K562 (cell line): ENCODE results near the gene CERS6. TPM values are rescaled to one million over a fixed set of nuclear protein-coding genes. Genes with fewer than 3 reads are reported as not detected.

Experiments used
- CBX2 ChIP-seq: fragments of 200-600 bp; sonication (generic); IDR thresholded peaks from one replicate; pipeline ENCODE4 v1.6.1; 2012; ENCODE audit warnings: mild to moderate bottlenecking, low read length, inconsistent platforms; ENCODE audit not compliant: insufficient read depth, poor library complexity, severe bottlenecking
- CEBPB ChIP-seq: fragments of 450-650 bp; IDR thresholded peaks from 2 replicates; pipeline ENCODE4 v1.6.1; 2016; ENCODE audit warnings: missing genetic modification characterization, missing compliant biosample characterization
- DNMT1 ChIP-seq: fragments of 450-650 bp; IDR thresholded peaks from 2 replicates; pipeline ENCODE4 v1.6.1; 2016; ENCODE audit warnings: antibody characterized with exemption, mild to moderate bottlenecking
- KLF1 ChIP-seq: fragments of 450-650 bp; IDR thresholded peaks from 2 replicates; pipeline ENCODE4 v1.6.1; 2016; ENCODE audit warnings: missing genetic modification characterization, missing compliant biosample characterization
- SETDB1 ChIP-seq: IDR thresholded peaks from one replicate; pipeline ENCODE4 v1.6.1; 2012; ENCODE audit warnings: low read length, control low read depth, inconsistent platforms
- polyA plus RNA-seq, 8 experiments: library from polyadenylated mRNA; depleted of rRNA in 4 of 8; stranded (reverse) in 5 of 8; unstranded in 3 of 8; fragments of >200 nt; fragmentation: Nextera tagmentation in 2 of 8; fragmentation: Illumina TruSeq in 1 of 8; extraction: Ambion mirVana in 2 of 8; extraction: Trizol in 1 of 8; gene quantifications; 2 replicates each; pipeline versions ENCODE4 v1.2.1 to v1.2.3, GENCODE V29; 2011 to 2014; ENCODE audit warnings: inconsistent platforms in 1 of 8, missing spikeins in 1 of 8
- total RNA-seq, 7 experiments: library from RNA; depleted of rRNA in 6 of 7; stranded (reverse); fragments of >200 nt in 6 of 7; fragmentation: Illumina TruSeq in 2 of 7; extraction: Trizol in 2 of 7; gene quantifications; 2 replicates each; pipeline versions ENCODE4 v1.2.1 to v1.2.3, GENCODE V29; 2011 to 2021; ENCODE audit warnings: low replicate concordance in 1 of 7
- TF ChIP-seq, protein P1 (sequence below): sonication (generic); formaldehyde crosslinking; IDR thresholded peaks from 2 replicates; pipeline ENCODE4 v1.8.0; 2022; ENCODE audit warnings: mild to moderate bottlenecking, missing genetic modification reagents
- TF ChIP-seq, protein P2 (sequence below): fragments of 450-650 bp; IDR thresholded peaks from 2 replicates; pipeline ENCODE4 v1.6.1; 2016; ENCODE audit warnings: mild to moderate bottlenecking, moderate library complexity
- TF ChIP-seq, protein P3 (sequence below): fragments of 250-450 bp; sonication (Bioruptor Pico); IDR thresholded peaks from 2 replicates; pipeline ENCODE4 v1.8.0; 2021; ENCODE audit warnings: moderate library complexity, mild to moderate bottlenecking, inconsistent platforms
- TF ChIP-seq, protein P4 (sequence below): fragments of 250-450 bp; sonication (Bioruptor Pico); IDR thresholded peaks from 2 replicates; pipeline ENCODE4 v1.5.0; 2021; ENCODE audit warnings: mild to moderate bottlenecking, borderline replicate concordance

Gene CERS6
- total and polyA plus RNA-seq, 9 of the 15 experiments (the other 6 are each of a cell fraction or from before 2014, with no cell fraction given), result 1.6 to 13.6 (median 11.4) TPM

DNA sequence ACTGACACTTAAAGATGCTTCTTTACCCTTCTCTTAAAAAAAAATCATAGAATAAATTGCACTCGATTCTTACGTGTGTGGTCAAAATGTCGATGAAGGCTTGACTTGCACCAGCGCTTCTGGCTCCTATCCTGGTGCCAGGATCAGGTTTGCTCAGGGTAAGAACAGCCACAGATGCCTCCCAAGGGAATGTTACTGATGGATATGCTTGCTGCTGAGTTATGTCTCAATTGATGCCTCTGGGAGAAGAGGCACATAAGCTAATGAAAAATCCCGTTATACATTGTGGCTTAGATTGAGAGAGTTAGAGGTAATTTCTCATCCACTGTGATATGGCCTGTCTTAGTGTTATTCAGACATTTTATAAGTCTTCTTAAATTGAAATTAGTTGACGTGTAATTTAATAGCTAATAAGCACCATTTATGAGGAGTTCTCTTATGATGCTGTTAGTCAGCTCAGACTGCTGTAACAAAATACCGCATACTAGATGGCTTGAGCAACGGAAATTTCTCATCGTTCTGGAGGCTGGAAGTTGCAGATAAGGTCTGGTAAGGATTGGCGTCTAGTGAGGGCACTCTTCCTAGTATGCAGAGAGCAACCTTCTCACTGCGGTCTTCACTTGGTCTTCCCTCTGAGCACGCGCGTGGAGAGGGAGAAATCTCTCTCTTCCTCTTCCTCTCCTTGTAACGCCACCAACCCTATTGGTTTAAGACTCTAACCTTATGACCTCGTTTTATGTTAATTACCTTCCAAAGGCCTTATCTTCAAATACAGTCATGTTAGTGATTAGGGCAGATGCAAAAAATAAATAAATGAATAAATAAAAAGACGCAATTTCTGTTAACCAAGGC is 229.8 kb downstream of the CERS6 start (continued):
- TF ChIP-seq, protein P1, sequence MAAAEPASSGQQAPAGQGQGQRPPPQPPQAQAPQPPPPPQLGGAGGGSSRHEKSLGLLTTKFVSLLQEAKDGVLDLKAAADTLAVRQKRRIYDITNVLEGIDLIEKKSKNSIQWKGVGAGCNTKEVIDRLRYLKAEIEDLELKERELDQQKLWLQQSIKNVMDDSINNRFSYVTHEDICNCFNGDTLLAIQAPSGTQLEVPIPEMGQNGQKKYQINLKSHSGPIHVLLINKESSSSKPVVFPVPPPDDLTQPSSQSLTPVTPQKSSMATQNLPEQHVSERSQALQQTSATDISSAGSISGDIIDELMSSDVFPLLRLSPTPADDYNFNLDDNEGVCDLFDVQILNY, result no peak
- TF ChIP-seq, protein P2, sequence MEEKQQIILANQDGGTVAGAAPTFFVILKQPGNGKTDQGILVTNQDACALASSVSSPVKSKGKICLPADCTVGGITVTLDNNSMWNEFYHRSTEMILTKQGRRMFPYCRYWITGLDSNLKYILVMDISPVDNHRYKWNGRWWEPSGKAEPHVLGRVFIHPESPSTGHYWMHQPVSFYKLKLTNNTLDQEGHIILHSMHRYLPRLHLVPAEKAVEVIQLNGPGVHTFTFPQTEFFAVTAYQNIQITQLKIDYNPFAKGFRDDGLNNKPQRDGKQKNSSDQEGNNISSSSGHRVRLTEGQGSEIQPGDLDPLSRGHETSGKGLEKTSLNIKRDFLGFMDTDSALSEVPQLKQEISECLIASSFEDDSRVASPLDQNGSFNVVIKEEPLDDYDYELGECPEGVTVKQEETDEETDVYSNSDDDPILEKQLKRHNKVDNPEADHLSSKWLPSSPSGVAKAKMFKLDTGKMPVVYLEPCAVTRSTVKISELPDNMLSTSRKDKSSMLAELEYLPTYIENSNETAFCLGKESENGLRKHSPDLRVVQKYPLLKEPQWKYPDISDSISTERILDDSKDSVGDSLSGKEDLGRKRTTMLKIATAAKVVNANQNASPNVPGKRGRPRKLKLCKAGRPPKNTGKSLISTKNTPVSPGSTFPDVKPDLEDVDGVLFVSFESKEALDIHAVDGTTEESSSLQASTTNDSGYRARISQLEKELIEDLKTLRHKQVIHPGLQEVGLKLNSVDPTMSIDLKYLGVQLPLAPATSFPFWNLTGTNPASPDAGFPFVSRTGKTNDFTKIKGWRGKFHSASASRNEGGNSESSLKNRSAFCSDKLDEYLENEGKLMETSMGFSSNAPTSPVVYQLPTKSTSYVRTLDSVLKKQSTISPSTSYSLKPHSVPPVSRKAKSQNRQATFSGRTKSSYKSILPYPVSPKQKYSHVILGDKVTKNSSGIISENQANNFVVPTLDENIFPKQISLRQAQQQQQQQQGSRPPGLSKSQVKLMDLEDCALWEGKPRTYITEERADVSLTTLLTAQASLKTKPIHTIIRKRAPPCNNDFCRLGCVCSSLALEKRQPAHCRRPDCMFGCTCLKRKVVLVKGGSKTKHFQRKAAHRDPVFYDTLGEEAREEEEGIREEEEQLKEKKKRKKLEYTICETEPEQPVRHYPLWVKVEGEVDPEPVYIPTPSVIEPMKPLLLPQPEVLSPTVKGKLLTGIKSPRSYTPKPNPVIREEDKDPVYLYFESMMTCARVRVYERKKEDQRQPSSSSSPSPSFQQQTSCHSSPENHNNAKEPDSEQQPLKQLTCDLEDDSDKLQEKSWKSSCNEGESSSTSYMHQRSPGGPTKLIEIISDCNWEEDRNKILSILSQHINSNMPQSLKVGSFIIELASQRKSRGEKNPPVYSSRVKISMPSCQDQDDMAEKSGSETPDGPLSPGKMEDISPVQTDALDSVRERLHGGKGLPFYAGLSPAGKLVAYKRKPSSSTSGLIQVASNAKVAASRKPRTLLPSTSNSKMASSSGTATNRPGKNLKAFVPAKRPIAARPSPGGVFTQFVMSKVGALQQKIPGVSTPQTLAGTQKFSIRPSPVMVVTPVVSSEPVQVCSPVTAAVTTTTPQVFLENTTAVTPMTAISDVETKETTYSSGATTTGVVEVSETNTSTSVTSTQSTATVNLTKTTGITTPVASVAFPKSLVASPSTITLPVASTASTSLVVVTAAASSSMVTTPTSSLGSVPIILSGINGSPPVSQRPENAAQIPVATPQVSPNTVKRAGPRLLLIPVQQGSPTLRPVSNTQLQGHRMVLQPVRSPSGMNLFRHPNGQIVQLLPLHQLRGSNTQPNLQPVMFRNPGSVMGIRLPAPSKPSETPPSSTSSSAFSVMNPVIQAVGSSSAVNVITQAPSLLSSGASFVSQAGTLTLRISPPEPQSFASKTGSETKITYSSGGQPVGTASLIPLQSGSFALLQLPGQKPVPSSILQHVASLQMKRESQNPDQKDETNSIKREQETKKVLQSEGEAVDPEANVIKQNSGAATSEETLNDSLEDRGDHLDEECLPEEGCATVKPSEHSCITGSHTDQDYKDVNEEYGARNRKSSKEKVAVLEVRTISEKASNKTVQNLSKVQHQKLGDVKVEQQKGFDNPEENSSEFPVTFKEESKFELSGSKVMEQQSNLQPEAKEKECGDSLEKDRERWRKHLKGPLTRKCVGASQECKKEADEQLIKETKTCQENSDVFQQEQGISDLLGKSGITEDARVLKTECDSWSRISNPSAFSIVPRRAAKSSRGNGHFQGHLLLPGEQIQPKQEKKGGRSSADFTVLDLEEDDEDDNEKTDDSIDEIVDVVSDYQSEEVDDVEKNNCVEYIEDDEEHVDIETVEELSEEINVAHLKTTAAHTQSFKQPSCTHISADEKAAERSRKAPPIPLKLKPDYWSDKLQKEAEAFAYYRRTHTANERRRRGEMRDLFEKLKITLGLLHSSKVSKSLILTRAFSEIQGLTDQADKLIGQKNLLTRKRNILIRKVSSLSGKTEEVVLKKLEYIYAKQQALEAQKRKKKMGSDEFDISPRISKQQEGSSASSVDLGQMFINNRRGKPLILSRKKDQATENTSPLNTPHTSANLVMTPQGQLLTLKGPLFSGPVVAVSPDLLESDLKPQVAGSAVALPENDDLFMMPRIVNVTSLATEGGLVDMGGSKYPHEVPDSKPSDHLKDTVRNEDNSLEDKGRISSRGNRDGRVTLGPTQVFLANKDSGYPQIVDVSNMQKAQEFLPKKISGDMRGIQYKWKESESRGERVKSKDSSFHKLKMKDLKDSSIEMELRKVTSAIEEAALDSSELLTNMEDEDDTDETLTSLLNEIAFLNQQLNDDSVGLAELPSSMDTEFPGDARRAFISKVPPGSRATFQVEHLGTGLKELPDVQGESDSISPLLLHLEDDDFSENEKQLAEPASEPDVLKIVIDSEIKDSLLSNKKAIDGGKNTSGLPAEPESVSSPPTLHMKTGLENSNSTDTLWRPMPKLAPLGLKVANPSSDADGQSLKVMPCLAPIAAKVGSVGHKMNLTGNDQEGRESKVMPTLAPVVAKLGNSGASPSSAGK, result no peak
- TF ChIP-seq SETDB1, result no peak
- no peak for TF ChIP-seq KLF1
- TF ChIP-seq CEBPB, result peak; percentile 86
- TF ChIP-seq DNMT1, result no peak
- TF ChIP-seq, protein P3, sequence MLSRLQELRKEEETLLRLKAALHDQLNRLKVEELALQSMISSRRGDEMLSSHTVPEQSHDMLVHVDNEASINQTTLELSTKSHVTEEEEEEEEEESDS, result no peak
- TF ChIP-seq CBX2, result no peak
- TF ChIP-seq, protein P4, sequence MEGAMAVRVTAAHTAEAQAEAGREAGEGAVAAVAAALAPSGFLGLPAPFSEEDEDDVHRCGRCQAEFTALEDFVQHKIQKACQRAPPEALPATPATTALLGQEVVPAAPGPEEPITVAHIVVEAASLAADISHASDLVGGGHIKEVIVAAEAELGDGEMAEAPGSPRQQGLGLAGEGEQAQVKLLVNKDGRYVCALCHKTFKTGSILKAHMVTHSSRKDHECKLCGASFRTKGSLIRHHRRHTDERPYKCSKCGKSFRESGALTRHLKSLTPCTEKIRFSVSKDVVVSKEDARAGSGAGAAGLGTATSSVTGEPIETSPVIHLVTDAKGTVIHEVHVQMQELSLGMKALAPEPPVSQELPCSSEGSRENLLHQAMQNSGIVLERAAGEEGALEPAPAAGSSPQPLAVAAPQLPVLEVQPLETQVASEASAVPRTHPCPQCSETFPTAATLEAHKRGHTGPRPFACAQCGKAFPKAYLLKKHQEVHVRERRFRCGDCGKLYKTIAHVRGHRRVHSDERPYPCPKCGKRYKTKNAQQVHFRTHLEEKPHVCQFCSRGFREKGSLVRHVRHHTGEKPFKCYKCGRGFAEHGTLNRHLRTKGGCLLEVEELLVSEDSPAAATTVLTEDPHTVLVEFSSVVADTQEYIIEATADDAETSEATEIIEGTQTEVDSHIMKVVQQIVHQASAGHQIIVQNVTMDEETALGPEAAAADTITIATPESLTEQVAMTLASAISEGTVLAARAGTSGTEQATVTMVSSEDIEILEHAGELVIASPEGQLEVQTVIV (CRISPR knock-in tag), result no peak
